Activated CD4-positive, CD25-positive, alpha-beta regulatory T cell (primary cell): Measurements from ENCODE around the gene MICOS13.
"Not testable (repeated sequence)": the region's sequence is repeated elsewhere in the genome, so short reads cannot be mapped to it uniquely, and the experiment has no call there.

Experiments
- DNase-seq, 4 experiments: peaks; one replicate each; lab custom pipeline; 2025; lab: John Stamatoyannopoulos, UW

The MICOS13 gene

DNA sequence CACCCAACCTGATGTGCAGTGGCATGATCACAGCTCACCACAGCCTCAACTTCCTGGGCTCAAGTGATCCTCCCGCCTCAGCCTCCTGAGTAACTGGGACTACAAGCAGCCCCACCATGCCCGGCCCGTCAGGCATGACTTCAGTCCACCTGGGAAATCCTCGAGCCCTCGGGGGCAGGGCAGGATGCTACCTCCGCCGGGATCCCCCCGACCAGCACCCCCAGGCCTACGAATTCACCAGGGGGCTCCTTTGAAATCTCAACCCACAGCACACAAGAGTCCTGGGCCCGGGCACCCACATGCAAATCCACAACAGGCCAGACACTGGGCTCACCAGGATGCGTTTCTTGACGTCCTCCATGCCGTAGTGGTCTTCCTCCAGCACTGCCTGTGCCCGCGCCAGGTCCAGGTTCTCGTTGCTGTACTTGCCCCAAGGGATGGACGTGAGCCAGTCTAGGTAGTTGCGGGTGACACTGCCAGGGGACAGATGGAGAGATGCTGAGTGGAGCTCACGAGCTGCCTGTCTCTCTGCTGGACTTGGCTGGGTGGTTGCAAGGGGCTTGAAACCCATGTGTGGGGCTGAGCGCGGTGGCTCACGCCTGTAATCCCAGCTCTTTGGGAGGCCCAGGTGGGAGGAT, 20.3 kb upstream of the MICOS13 start:
- DNase-seq: no peak

DNA sequence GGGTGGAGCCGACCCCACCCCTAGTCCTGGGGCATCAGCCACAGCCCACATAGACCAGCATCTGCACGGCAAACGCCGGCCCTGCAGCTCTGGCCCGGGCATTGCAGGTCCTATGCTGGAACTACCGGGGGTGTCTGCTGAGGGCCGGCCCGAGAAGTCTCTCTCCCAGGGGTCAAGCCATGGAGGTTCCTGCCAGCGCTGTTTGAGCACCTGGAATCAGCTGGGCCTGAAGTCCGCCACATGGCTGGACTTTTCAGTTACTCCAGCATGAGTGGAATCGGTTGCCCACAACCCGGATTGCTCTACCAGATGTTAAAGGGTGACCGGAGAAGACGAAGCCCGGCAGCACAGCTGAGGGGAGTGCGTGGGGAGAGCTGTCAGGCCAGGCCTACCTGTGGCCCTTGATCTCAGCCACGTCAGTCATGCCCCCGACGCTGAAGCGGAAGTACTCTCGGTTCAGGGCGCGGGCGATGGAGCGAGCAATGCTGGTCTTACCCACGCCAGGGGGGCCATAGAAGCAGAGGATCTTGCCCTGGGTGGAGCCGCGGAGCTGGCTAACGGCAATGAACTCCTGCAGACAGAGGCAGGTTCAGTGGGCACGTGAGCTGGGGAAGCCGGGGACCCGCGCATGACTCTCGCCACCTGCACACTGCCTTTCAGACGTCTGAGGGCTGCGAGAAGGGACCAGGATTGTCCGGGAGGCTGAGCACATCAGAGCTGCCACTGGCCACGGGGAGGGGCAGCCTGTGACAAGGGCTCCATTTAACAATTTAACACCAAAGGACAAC, 18.5 kb upstream of the MICOS13 start:
- DNase-seq: no peak

DNA sequence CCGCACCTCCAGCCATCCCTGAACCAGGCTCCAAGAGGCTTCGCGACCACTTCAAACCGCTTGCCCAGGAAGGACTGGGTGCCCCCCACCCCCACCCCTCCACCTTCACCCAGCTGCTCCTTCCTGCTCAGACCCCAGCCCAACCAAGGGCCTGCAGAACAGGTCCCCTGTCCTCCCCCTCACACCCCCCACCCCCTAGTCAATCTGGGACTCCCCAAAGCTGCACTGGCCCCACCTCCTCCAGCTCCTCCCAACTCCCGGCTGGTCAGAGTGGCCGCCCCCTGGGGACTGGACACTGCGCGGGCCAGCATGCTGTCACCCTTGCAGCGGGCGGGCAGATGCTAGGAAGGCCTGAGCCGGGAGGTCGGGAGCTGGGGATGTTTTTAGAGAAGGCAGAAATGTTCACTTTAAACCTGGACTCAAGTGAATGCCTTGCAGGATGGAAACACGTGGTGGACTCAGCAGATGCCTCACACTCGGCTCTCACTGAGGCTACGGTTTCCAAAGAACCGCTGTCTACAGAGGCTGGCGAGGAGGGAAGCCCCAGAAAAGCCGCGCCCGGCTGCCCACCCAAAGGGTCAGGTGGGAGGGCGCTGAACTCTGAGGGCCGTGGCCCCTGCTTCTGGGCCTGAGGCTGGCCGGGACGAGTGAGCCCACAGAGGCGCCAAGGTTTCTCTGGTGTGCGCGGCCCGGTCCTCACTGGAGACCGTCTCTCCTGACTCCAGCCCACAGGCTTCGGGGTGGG, 17.7 kb upstream of the MICOS13 start:
- no peak for DNase-seq

- DNase-seq: no peak
These were observed 16.9 kb upstream of the MICOS13 start for GRCh38 chr19:5697022-5697889.

- no peak for DNase-seq
These were observed 16.1 kb upstream of the MICOS13 start for GRCh38 chr19:5696196-5697021.

DNA sequence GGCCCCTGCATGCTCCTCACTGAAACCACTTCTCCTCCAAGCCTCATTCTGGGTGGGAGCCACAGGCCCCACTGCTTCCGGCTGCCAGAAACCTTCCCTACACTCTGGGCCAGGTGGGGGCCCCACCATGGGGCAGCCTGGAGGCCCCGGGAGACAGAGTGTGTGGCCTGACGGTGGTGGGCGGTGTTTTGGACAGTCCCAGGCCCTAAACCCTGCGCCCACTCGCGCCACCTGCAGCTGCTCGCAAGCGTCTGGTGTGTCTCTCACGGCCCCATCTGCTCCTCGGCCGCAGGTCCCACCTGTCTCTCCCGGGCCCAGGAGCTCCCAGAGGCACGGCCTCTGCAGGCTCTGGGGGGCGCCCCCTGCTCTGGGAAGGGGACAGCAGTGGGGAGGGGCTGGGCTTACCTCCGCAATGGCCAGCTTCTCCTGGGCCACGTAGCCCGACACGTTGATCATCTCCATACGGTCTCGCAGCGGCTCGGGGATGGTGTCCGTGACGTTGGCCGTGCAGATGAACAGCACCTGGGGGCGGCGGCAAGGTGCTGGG, 15.4 kb upstream of the MICOS13 start:
- no peak for DNase-seq

DNA sequence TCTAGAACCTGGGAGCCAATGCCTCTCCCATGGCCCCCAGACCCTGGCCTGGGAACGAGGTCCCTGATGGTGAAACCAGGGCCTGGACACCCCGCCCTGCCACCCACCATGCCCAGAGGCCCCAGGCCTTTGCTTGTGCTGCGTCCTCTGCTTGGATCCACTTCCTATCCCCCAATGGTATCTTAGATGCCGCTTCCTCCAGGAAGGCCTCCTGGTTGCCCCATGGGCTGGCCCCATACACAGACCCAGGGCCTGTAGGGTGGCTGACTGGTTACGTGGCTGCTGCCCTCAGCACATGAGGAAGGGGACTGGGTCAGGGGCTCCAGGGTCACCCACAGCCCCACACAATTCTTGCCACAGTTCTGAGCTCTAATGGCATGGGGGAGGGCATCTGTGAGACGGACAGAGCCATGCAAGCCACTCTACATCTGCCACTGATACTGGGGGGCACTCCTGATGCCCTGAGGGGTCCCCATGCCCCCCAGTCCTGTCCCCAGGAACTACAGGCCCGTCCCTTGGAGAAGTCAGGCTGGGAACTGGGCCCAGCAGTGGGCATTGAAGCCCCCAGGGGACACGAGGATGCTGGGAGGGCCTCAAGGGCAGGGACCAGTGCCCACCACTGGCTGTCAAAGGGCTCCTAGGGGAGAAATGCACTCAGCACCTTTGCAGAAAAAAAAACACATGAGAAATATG, 14.8 kb upstream of the MICOS13 start:
- no peak for DNase-seq

DNA sequence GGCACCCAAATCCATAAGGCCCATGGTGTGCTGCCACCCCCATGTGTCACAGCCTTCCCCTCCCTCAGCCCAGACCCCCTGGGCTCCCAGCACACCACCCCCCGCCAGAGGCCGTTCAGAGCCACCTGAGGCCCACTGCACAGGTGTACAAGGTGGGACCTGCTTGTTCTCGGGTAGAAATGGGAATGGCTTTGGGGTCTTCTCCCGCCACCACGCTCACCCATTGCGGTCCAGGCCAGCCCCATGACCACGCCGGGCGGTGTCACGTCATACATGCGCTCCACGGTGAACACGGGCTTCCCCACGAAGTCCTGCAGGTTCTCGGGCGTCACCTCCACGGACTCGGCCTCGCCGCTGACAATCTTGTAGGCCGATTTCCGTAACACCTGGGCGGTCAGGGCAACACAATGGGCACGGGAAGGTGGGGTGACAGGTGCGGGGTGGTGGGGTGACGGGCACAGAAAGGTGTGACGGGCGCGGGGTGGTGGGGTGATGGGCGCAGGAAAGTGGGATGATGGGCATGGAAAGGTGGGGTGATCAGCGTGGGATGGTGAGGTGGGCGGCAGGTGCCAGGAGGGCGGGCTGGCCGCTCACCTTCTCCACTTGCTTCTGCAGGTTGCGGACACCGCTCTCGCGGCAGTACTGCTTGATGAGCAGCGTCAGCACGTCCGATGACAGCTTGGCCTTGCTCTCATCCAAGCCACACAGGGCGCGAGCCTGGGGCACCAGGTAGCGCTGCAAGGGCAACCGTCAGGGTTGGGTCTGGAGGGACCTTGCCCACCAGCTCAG, 14.0 kb upstream of the MICOS13 start:
- no peak for DNase-seq

- DNase-seq: no peak
These were observed 13.2 kb upstream of the MICOS13 start for GRCh38 chr19:5693195-5694166.

GRCh38 chr19:5692723-5693194, 12.4 kb upstream of the MICOS13 start:
- DNase-seq: no peak

- no peak for DNase-seq
These were observed 11.8 kb upstream of the MICOS13 start for GRCh38 chr19:5691822-5692722.

DNA sequence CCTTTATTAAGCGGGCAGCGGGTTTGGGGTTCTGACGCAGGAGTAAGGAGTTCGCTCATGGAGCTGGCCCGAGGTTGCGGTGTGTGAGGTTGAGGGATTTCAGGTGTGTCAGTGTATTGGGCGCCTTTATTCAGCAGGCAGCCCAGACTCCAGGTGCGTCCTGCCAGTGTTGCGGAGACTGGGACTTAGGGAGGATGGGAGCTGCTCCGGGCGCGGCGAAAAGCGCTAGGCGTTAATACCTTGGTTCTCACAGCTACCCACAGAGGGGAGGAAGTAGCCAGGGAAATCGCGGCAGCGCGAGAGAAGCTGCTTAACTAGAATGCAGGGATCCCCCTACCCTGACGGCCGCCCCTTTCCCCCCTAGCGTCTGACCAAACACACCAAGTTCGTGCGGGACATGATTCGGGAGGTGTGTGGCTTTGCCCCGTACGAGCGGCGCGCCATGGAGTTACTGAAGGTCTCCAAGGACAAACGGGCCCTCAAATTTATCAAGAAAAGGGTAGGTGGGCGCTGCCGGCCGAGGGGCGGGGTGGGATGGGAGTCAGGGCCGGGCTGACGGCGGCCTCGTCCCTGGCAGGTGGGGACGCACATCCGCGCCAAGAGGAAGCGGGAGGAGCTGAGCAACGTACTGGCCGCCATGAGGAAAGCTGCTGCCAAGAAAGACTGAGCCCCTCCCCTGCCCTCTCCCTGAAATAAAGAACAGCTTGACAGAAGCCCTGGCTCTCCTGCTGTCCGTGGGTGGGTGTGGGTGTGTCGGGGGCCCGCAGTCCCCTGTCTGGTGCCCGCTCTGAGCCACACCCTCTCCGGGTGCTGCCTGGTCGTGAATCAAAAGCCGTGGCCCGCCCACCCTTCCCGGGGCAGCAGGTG, 10.9 kb upstream of the MICOS13 start:
- peak in 1 of 4 experiments; percentile 38 for DNase-seq

GRCh38 chr19:5690125-5690954, 10.0 kb upstream of the MICOS13 start, which contains the start of gene RPL36:
Gene RPL36, plus strand, starts transcription at chr19:5690295. Its CDS starts 213 bp downstream, at chr19:5690508.
- peak; percentile 96 to 99 (median 98) for DNase-seq

- not testable (repeated sequence) for DNase-seq
These were observed 8.1 kb upstream of the MICOS13 start for GRCh38 chr19:5688262-5688881.
